GM18502 (cell line): Measurements from ENCODE around the gene PHLPP1.
"Not testable (repeated sequence)": the region's sequence is repeated elsewhere in the genome, so short reads cannot be mapped to it uniquely, and the experiment has no call there.

Experiments
- ATAC-seq: cut with Tn5 transposase; IDR thresholded peaks from one replicate; pipeline ENCODE4 v1.9.1; 2021; ENCODE audit warnings: mild to moderate bottlenecking; ENCODE audit not compliant: unreplicated experiment, poor library complexity

Gene PHLPP1

DNA sequence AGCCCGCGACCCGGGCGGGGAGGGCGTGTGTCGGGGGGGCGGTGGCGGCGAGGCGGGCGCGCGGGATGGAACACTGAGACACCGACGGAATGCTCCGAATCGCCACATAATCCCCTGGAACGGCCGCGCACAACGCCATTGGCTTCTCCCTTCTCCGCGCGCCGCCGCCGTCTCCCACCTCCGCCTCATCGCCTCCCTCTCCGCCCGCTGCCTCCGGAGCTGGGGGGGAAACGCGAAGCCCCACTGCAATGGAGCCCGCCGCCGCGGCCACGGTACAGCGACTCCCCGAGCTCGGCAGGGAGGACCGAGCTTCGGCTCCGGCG lies at the start of gene PHLPP1:
Gene PHLPP1, plus strand, starts transcription at position 106 of the 323 bp plus-strand sequence. Its CDS starts 143 bp downstream, at position 249.
- peak; percentile 30 for ATAC-seq

DNA sequence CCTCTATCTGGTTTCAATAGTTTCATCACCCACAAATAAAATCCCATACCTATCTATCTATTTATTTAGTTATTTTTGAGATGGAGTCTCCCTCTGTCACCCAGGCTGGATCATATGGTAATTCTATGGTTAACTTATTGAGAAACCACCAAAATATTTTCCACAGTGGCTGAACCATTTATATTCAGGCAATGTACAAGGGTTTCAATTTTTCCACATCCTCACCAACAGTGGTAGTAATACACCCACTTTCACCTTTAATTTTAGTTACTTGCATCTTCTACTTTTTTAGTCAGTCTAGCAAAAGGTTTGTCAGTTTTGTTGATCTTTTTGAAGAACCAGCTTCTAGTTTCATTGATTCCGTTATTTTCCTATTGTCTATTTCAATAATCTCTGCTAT lies 46.1 kb upstream of the PHLPP1 start:
- no peak for ATAC-seq

DNA sequence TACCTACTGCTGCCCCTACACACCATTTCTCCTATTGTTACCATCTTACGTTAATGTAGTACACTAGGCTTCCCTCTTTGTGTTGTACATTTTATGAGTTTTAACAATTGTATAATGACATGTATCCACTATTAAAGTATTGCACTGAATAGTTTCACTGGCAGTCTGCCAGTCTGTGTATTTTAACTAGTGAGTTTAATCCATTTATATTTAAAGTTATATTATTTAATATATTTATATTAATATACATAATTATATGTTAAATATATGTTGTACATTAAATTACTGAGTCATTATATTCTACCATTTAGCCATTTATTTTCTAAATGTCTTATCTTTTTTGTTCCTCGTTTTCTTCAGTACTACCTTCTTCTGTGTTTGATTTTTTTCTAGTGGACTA lies 44.8 kb upstream of the PHLPP1 start:
- ATAC-seq = no peak

DNA sequence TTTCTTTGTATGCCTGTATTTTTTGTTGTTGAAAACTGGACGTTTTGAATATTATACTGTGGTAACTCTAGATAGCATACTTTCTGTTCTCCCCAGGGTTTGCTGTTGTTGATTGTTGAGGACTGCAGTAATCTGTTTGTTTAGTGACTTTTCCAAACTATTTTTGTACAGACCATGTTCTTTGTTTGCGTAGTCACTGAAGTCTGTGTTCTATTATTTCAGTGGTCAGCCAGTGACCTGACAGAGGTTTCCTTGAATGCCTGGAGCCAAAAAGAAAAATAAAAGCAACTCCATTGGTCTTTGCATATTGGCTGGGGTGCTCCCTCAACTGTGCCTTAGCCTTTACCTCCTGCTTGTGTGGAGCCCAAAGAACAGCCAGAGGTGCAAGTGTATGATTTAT lies 42.7 kb upstream of the PHLPP1 start:
- no peak for ATAC-seq

DNA sequence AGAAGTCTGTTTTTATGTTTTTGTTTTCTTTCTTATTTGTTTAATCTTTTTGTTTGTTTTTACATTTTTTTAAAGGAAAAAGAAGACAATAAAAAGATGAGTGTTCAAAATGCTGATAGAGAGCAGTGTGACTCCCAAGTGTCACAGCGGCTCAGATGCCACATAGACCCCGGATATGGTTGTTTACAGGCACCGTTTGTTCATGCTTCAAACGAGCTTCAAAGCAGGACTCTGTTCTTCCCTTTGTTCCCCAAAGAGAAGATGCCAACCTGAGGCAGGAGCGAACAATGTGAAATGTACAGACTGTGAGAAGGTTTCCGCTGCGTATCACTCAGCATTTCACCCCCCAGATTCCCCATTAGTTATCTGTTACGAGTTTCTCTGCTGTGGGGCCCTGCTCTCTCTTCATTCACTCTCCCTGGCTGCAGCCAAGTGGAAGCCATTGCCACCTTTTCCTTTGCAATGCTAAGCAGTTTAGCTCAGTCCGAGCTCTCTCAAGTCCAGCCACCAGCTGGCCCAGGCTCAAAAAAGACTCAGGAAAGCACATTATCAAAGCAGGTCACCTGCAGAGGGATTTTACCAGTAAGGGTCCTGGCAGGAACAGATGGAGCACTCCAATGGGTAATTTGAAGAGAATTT lies 36.4 kb upstream of the PHLPP1 start:
- no peak for ATAC-seq

DNA sequence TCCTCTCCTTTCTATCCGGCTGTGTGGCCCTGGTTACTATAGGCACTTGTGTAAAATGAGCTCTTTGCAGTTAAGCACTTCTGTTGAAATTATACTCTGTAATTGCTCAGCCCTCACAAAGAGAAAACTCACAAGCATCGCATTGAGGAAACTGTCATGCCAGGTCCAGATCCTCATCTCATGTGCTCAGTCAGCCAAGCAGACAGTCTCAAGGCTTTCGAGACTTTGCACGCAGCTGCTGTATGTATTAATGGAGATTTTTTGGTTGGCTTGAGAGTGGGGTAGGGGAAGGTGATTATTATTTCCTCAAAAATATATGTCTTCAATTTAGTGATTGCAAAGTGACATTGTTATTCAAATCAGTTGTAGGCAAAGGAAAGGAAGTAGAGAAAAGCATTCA lies 33.0 kb upstream of the PHLPP1 start:
- ATAC-seq = no peak

DNA sequence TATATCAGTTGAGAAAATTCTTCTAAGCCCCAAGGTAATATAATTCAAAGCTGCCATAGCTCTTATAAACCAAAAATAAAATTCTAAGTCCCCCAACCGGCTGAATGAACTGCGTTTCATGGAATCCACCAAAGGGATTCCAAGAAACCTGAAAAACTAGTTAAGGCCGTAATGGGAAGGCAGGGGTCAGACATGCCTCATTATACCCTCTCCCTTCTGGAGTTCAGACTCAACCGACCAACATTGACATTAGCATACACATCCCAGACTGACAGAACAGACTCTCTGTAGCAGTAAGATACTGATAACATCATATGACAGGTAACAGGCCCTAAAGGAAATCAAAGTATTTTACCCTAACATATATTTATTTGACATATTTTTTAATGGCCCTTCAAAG lies 31.4 kb upstream of the PHLPP1 start:
- ATAC-seq = no peak

DNA sequence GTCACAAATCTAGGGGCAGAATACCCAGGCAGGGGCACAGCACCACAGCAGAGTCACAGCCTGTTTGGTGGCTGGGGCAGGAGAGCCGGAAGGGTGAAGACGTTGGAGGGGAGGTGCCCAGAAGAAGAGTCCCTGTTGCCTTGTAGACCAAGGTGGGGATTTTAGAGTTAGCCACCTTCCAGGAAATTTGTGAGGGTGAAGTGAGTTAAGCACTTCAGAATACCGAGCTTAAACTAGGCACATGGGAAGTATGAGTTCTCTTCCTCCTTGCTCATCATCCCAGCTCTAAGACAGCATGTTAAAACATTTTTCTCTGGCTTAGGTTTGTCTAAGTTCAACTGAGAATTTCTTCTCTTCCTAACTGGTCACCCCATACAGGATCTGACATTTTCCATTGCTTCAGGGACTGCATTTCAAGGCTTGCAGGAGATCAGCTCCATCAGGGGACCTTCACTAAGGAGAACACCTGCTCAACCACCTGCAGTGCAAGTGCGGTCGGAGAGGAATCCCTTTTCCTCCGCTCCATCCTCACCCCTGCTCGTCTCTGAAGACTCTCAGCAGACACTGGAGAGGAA lies 26.5 kb upstream of the PHLPP1 start:
- no peak for ATAC-seq

DNA sequence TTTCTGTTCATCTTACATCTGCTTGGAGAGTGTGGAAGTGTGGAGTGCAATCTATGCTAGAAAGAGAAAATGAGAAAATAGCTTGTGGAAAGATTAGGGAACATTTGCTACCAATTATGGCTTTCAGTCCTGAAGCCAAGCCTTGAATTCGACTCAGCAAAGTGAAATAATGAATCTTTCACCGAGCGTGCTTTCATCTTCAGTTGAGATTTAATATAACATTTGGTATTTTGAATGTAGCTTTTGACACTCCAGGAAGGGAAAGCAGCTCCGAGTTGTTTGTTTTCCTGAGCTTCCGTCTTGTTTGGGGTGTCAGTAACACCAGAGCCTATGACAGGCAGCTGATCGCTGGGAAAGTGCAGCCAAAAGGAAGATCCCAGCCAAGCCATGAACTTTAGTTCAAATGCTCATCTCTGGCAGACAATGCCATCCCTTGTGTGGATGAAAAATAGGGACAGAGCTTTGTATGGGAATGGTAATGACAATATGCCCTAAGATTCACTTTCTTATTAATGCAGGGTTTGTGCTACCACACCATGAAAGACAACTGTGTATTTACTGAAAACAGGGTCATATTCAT lies 25.0 kb upstream of the PHLPP1 start:
- no peak for ATAC-seq

DNA sequence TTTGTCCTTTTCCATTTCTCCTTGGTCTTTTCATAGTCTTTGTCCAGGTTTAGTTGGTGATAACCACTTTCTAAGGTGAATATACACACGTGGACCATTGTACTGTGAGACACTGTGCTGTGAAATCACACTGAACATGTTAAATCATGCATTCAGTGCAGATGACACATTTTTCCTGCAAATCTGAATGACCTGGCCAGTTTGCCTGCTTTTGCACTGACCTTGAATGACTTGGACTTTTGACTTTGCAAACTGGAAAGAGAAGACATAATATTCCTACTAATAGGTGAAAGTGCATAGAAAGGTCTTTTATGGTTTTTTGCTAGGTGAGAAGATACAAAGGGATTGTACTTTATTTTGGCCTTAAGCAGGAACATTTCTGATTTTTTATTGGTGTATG lies 21.7 kb upstream of the PHLPP1 start:
- no peak for ATAC-seq

DNA sequence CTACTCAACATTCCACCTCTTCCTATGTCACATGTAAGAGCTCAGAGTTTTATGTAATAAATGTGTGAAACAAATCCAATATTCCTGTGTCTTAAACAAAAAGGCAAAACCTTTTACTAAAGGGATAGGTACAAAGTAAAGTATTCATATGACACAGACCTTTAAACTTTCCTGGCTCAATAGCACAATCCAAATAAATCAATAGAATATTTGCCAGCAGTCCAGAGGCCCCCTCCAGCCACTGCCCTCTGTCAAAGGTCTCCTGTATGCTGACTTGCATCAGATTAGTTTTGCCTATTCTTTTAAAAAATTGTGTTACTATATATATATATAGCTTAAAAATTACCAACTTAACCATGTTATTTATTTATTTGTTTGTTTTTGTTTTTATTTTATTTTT lies 17.7 kb upstream of the PHLPP1 start:
- no peak for ATAC-seq

DNA sequence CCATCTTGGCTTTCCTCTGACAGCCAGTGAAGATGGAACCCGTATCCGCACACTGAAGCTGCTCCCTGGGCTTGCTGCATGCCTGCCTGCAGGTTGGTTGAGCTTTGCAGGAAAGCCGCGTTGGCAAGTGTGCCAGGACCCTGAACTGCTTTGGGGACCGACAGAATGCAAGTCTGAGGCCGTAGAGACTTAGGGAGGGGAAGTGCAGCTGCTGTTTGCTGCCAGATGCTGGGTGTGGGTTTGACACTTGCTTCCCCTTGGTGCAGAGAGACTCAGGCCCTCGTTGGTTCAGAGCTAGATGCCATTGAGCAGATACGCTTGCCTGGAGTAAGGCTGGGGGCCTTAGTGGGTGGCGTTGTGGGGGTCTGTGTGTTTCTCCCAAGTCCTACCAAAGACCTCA lies 13.1 kb upstream of the PHLPP1 start:
- ATAC-seq = no peak

DNA sequence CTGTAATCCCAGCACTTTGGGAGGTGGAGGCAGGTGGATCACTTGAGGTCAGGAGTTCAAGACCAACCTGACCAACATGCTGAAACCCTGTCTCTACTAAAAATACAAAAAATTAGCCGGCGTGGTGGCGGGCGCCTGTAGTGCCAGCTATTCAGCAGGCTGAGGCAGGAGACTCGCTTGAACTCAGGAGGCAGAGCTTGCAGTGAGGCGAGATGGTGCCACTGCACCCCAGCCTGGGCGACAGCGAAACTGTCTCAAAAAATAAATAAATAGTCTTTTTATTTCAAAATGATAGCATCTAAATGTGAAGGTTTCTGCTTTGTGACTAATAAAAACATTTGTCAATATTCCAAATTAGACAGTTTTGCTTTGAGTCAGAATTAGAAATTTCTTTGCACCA lies 8.5 kb upstream of the PHLPP1 start:
- ATAC-seq = not testable (repeated sequence)

DNA sequence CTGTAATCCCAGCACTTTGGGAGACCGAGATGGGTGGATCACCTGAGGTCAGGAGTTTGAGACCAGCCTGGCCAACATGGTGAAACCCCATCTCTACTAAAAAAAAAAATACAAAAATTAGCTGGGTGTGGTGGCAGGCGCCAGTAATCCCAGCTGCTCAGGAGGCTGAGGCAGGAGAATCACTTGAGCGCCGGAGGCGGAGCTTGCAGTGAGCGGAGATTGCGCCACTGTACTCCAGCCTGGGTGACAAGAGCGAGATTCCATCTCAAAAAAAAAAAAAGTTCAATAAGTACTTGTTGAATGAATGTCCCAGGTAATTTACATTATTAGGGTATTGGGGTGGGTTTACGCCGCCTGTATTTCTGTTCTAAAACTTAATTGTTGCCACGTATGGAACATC lies 5.4 kb upstream of the PHLPP1 start:
- not testable (repeated sequence) for ATAC-seq

DNA sequence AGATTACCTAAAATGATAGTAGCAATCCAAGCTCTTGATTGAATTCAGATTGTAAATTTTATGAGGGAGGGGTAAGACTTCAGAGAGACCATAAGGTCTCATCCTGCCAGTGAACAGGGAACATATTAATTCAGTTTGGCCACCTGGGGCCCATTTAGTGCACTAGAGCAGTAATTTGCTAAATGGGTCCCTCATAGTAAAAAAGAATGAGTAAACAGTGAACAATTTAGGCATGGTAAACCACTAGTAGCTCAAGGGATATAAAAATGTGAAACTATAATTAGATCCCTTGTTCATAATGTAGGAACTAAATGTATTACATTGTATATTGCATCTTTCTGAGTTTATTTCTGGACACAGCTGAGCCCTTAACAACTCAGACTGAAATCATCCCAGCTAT lies 4.9 kb upstream of the PHLPP1 start:
- ATAC-seq = no peak

DNA sequence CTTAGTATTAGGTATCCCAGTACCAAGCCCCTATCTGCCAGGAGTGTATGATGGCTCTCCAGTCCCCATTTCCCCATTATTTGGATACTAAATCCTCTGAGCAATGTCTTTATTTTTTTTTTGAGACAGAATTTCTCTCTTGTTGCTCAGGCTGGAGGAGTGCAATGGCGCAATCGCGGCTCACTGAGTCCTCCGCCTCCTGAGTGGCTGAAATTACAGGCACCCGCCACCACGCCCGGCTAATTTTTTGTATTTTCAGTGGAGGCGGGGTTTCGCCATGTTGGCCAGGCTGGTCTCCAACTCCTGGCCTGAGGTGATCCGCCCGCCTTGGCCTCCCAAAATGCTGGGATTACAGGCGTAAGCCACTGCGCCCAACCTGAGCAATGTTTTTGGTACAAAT lies 3.6 kb upstream of the PHLPP1 start:
- ATAC-seq = no peak

DNA sequence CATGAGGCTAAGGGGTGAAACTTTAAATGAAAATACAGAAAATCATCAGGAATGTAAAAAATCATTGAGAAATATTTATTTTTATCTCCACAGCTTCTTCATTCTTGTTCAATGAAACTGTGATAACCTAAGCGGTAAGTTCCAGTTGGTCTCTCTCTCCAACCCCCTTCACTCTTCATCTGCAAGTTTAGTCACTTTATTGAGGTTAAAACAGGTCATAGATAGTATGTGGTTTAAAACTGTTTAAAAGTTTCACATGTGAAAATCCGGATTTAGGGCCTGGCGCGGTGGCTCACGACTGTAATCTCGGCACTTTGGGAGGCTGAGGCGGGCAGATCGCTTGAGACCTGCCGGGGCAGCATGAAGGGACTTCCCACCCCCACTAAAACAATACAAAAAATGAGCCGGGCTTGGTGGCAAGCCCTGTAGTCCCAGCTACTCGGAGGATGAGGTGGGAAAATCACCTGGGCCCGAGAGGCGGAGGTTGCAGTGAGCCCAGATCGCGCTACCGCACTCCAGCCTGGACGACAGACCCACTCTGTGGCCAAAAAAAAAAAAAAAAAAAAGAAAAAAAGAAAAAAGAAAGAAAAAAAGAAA lies 1.6 kb upstream of the PHLPP1 start:
- no peak for ATAC-seq

DNA sequence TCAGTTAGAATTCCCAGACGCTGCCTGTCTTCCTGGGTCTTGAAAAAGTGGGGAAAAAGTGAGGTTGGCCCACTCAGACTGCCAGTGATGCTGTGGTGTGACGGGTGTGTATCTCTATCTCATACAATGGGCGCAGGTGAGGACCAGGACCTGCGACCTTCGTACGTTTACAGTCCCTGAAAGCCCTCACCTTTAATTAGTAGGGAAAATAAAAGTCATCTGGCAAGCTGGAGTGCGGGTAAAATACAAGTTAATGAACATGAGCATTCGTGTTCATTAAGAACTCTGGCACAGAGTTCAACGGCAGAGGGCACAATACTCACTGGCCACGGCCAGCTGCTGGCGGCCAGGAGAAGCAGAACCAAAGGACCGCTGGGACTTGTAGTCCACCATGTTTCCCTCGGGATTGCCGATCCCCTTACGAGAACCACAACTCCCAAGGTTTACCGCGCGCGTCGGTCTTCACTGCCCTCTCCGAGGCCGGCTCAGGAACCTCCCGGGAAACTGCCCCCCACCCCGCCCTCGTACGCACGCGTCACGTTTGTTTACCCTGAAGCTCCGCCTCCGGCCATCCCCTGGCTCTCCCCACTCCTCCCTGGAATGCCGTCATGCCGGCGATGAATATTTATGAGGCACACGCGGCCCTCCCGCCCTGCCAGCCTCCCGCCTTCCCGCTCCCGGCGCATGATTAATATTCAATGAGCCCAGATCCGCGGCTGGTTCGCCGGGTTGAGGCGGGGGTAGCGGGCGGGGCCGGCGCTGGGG lies 488 bp upstream of the PHLPP1 start:
- ATAC-seq = peak; percentile 72

DNA sequence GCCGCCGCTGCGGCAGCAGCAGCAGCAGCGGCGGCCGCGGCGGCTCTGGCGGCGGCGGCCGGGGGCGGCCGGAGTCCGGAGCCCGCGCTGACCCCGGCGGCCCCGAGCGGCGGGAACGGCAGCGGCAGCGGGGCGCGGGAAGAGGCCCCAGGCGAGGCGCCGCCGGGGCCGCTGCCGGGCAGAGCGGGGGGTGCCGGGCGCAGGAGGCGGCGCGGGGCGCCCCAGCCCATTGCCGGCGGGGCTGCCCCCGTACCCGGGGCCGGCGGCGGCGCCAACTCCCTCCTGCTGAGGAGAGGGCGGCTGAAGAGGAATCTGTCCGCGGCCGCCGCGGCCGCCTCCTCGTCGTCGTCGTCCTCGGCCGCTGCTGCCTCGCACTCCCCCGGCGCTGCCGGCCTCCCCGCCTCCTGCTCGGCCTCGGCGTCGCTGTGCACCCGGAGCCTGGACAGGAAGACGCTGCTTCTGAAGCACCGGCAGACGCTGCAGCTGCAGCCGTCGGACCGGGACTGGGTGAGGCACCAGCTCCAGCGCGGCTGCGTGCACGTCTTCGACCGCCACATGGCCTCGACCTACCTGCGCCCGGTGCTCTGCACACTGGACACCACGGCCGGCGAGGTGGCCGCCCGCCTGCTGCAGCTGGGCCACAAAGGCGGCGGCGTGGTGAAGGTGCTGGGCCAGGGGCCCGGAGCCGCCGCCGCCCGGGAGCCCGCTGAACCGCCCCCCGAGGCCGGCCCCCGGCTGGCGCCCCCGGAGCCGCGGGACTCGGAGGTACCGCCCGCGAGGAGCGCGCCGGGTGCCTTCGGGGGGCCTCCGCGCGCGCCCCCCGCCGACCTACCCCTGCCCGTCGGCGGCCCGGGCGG lies 646 bp downstream of the PHLPP1 start:
- peak; percentile 38 for ATAC-seq

DNA sequence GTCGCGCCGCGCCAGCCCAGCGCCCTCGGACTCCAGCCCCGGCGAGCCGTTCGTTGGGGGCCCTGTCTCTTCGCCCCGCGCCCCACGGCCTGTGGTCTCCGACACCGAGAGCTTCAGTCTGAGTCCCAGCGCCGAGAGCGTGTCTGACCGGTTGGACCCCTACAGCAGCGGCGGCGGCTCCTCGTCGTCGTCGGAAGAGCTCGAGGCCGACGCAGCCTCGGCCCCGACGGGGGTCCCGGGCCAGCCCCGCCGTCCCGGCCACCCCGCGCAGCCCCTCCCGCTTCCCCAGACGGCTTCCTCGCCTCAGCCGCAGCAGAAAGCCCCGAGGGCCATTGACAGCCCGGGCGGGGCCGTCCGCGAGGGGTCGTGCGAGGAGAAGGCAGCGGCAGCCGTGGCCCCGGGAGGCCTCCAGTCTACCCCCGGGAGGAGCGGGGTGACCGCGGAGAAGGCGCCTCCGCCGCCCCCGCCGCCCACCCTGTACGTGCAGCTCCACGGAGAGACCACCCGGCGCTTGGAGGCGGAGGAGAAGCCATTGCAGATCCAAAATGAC lies 1.4 kb downstream of the PHLPP1 start:
- no peak for ATAC-seq
